Upper lobe of left lung (tissue), 6 donors: ENCODE results near the gene GGN. TPM values are rescaled to one million over a fixed set of nuclear protein-coding genes. Genes with fewer than 3 reads are reported as not detected.

Experiments
- ATAC-seq, 2 donors: fragments of 200-7000 bp; cut with Tn5 transposase; one replicate each; pipeline ENCODE4 v1.9.1; 2022; ENCODE audit warnings: mild to moderate bottlenecking in 2 of 2, moderate library complexity in 2 of 2; ENCODE audit not compliant: low FRiP score in 2 of 2
- DNase-seq, 2 donors: peaks; one replicate each; pipeline ENCODE4 v3.0.0-alpha.2; 2019 to 2020
- H3K27ac ChIP-seq, 4 donors: fragments of 200-600 bp; sonication (generic); one replicate each; pipeline ENCODE4 v1.5.1; 2016 to 2019
- H3K27me3 ChIP-seq, 4 donors: fragments of 200-600 bp; sonication (generic); one replicate each; pipeline ENCODE4 v1.5.1; 2017 to 2019
- H3K36me3 ChIP-seq, 4 donors: fragments of 200-600 bp; sonication (generic); one replicate each; pipeline ENCODE4 v1.5.1; 2016 to 2019
- H3K4me1 ChIP-seq, 4 donors: fragments of 200-600 bp; sonication (generic); one replicate each; pipeline ENCODE4 v1.5.1; 2018 to 2019
- H3K4me3 ChIP-seq, 4 donors: fragments of 200-600 bp; sonication (generic); one replicate each; pipeline ENCODE4 v1.5.1; 2017 to 2019; ENCODE audit warnings: mild to moderate bottlenecking in 2 of 4, moderate library complexity in 1 of 4
- H3K9me3 ChIP-seq, 4 donors: fragments of 200-600 bp; sonication (generic); one replicate each; pipeline ENCODE4 v1.5.1; 2018 to 2019
- EP300 ChIP-seq, 4 donors: sonication (generic); formaldehyde crosslinking; IDR thresholded peaks; one replicate each; pipeline ENCODE4 v1.5.1; 2017; ENCODE audit warnings: antibody characterized with exemption in 4 of 4, control low read depth in 2 of 4
- POLR2A ChIP-seq, 4 donors: fragments of 450-650 bp; IDR thresholded peaks; one replicate each; pipeline ENCODE4 v1.5.1; 2016 to 2017; ENCODE audit warnings: antibody characterized with exemption in 4 of 4, mild to moderate bottlenecking in 2 of 4
- POLR2AphosphoS5 ChIP-seq, 2 donors: sonication (generic); formaldehyde crosslinking; IDR thresholded peaks; one replicate each; pipeline ENCODE4 v1.5.1; 2017; ENCODE audit warnings: antibody characterized with exemption in 2 of 2
- WGBS, 2 donors: methylation state at CpG; one replicate each; pipeline ENCODE4 v1.1.5; 2017 to 2018; 5-methylcytosine and 5-hydroxymethylcytosine counted together
- total RNA-seq, 6 donors: library from RNA; depleted of rRNA in 4 of 6; stranded (reverse); fragments of >200 nt in 4 of 6; gene quantifications; one replicate each; pipeline versions ENCODE4 v1.1.0 to v1.2.1, GENCODE V29; 2016 to 2021
- TF ChIP-seq, protein P1 (sequence below), 6 experiments: fragments of 450-650 bp in 4 of 6; fragments of 200-600 bp in 2 of 6; sonication (generic) in 2 of 6; IDR thresholded peaks; one replicate each; pipeline ENCODE4 v1.5.1; 2016 to 2019; ENCODE audit warnings: antibody characterized with exemption in 6 of 6
- donor health status: DM: no; HTN: no; CAD: no; lungs with moderate emphysema.
- donor health status: DM: no; HTN: yes; CAD: no; lungs with severe emphysema.

GGN gene
- total RNA-seq, 6 donors from 2014 or later: 0.44 to 8.4 (median 0.95) TPM

DNA sequence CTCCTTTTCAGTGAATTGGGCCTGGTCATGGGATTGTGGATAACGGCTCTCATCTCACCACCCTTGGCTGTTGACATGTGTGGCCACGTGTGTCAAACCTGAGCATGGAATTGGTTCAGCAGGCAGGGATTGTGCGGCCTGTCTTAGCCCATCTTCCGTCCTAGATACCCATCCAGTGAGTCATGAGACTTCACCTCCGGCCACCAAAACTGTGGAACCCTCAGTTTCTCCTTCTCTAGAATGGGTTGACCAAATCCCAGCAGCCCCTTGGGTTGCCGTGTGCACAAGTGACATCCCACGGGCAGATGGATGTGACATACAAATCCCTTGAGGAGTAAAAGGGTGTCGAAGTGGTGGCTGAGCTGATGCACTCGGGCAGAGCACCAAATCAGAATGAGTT lies 6.7 kb downstream of the GGN start:
- WGBS, 2 donors: 91 to 96% methylated on average over 9 of the region's 9 CpGs
- Histone ChIP-seq H3K36me3 (peaks cover 17 to 92% (median 73%) of the 10 kb centered on the region in 4 donors), H3K4me3 (no peak overlapping the region), H3K27ac (no peak overlapping the region), H3K27me3 (no peaks in the 10 kb centered on the region), H3K9me3 (no peaks in the 10 kb centered on the region), H3K4me1 (peaks cover 10 to 22% (median 13%) of the 10 kb centered on the region in 4 donors)
- ATAC-seq (no peak), DNase-seq (no peak)
- TF ChIP-seq, protein P1, sequence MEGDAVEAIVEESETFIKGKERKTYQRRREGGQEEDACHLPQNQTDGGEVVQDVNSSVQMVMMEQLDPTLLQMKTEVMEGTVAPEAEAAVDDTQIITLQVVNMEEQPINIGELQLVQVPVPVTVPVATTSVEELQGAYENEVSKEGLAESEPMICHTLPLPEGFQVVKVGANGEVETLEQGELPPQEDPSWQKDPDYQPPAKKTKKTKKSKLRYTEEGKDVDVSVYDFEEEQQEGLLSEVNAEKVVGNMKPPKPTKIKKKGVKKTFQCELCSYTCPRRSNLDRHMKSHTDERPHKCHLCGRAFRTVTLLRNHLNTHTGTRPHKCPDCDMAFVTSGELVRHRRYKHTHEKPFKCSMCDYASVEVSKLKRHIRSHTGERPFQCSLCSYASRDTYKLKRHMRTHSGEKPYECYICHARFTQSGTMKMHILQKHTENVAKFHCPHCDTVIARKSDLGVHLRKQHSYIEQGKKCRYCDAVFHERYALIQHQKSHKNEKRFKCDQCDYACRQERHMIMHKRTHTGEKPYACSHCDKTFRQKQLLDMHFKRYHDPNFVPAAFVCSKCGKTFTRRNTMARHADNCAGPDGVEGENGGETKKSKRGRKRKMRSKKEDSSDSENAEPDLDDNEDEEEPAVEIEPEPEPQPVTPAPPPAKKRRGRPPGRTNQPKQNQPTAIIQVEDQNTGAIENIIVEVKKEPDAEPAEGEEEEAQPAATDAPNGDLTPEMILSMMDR (IDR thresholded peaks at IDR 0.05): no peak
- TF ChIP-seq POLR2A (IDR thresholded peaks at IDR 0.05) (no peak), POLR2AphosphoS5 (IDR thresholded peaks at IDR 0.05) (no peak), EP300 (IDR thresholded peaks at IDR 0.05) (no peak)

DNA sequence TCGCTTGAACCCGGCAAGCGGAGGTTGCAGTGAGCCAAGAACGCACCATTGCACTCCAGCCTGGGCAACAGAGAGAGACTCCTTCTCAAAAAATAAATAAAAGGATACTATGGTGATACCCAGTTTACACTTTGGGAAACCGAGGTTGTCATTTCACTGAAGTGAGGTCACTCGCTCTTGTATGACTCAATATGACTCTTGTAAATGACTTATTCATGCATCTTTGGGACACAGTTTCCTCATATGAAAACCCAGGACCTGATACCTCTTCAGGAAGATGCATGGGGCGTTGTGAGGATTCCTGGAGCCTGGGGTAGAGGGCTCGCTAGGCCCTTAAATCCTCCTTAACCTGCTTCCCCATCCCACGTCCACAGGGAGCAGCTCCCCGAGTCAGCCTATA lies 9.0 kb downstream of the GGN start:
- Histone ChIP-seq H3K27me3 (no peaks in the 10 kb centered on the region), H3K4me3 (no peak overlapping the region), H3K9me3 (no peaks in the 10 kb centered on the region), H3K4me1 (peaks cover 20 to 29% (median 21%) of the 10 kb centered on the region in 4 donors), H3K36me3 (peaks cover 17 to 76% (median 65%) of the 10 kb centered on the region in 4 donors), H3K27ac (no peak overlapping the region)
- ATAC-seq (no peak), DNase-seq (no peak)
- 88 to 97% methylated on average over 10 of the region's 10 CpGs for WGBS, 2 donors
- no peak for TF ChIP-seq EP300 (IDR thresholded peaks at IDR 0.05)
- no peak for TF ChIP-seq POLR2A (IDR thresholded peaks at IDR 0.05)
- TF ChIP-seq POLR2AphosphoS5 (IDR thresholded peaks at IDR 0.05): no peak
- TF ChIP-seq, protein P1 (IDR thresholded peaks at IDR 0.05): no peak

DNA sequence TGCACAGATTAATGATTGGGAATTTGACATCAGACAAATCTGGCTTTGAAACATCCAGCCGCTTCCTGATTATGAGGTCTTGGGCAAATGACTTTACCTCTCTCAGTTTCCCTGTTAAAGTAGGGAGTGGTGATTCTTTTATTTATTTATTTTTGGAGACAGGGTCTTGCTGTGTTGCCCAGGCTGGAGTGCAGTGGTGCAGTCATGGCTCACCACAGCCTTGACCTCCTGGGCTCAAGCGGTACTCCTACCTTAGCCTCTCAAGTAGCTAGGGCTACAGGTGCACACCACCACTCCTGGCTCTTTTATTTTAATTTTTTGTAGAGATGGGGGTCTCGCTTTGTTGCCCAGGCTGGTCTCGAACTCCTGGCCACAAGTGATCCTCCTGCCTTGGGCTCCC lies 10.8 kb downstream of the GGN start:
- no peak for ATAC-seq

DNA sequence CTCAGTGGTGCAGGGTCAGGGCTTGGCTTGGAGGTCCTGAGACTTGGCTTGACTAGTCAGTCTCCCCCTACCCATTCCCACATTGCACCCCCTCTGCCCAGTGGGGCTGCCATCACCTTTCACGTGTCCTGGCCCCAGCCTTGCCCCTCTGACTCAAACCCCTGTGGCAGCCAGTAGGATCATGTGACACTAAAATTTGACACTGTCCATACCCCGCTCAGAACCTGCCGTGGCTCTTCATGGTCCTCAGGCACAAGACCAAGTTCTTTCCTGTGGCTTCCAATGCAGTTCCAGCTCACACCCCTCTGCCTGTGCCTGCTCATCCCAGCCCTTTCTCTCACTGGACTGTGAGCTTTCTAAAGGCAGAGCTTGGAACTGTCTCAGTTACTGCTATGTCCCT lies 11.3 kb downstream of the GGN start:
- no peak for ATAC-seq

More for the DNA sequence above, 10.8 kb downstream of the GGN start:
- Histone ChIP-seq H3K4me3 (no peak overlapping the region), H3K27me3 (no peaks in the 10 kb centered on the region), H3K36me3 (peaks cover 8 to 58% (median 46%) of the 10 kb centered on the region in 4 donors), H3K27ac (no peak overlapping the region), H3K9me3 (no peaks in the 10 kb centered on the region), H3K4me1 (peaks cover 21 to 32% (median 22%) of the 10 kb centered on the region in 4 donors)
- TF ChIP-seq POLR2AphosphoS5 (IDR thresholded peaks at IDR 0.05) (no peak), EP300 (IDR thresholded peaks at IDR 0.05) (no peak), POLR2A (IDR thresholded peaks at IDR 0.05) (no peak)
- TF ChIP-seq, protein P1 (IDR thresholded peaks at IDR 0.05): no peak
- DNase-seq: no peak
- 98% methylated on average over 4 of the region's 4 CpGs for WGBS, 2 donors

DNA sequence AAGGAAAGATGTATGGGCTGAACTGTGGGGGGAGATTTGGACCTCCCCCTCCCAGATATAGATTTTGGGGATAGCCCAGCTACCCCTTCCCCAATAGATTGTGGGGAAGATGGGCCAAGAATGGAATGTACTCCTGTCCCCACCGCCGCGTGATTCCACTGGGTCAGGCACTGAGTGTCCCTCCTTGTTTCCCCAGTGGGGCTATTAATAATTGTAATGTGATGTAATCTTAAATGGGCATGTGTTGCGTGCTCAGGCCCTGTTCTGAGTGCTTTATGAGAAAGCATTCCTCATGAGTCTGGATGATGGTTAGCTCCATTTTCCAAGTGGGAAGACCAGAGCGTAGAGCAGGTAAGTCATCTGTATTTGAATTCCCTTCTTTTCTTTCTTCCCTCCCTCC lies 12.1 kb downstream of the GGN start:
- ATAC-seq (no peak), DNase-seq (no peak)
- 79 to 81% methylated on average over 5 of the region's 5 CpGs for WGBS, 2 donors
- Histone ChIP-seq H3K4me3 (peak overlapping the region in 3 of 4 donors; percentile 74 to 88 (median 81)), H3K4me1 (peaks cover 21 to 32% (median 22%) of the 10 kb centered on the region in 4 donors), H3K9me3 (no peaks in the 10 kb centered on the region), H3K27ac (peak overlapping the region in 2 of 4 donors; percentile 87 to 91), H3K27me3 (no peaks in the 10 kb centered on the region), H3K36me3 (peaks cover 0 to 45% (median 33%) of the 10 kb centered on the region in 4 donors)
- TF ChIP-seq, protein P1 (IDR thresholded peaks at IDR 0.05): no peak
- TF ChIP-seq EP300 (IDR thresholded peaks at IDR 0.05): no peak
- TF ChIP-seq POLR2A (IDR thresholded peaks at IDR 0.05): no peak
- TF ChIP-seq POLR2AphosphoS5 (IDR thresholded peaks at IDR 0.05): no peak

More for the DNA sequence above, 11.3 kb downstream of the GGN start:
- WGBS, 2 donors: 87 to 93% methylated on average over 3 of the region's 3 CpGs
- Histone ChIP-seq H3K4me3 (no peak overlapping the region), H3K27me3 (no peaks in the 10 kb centered on the region), H3K36me3 (peaks cover 5 to 53% (median 42%) of the 10 kb centered on the region in 4 donors), H3K27ac (no peak overlapping the region), H3K9me3 (no peaks in the 10 kb centered on the region), H3K4me1 (peaks cover 21 to 32% (median 22%) of the 10 kb centered on the region in 4 donors)
- no peak for DNase-seq
- TF ChIP-seq POLR2A (IDR thresholded peaks at IDR 0.05): no peak
- no peak for TF ChIP-seq EP300 (IDR thresholded peaks at IDR 0.05)
